Measurements from ENCODE around the gene DPH1.

GRCh38 chr17:2017274-2017941 lies 12.5 kb upstream of the DPH1 start:
- TF ChIP-seq CTCF (IDR thresholded peaks at IDR 0.05; ENCODE audit: low read depth, low read length, missing input control) (no peak), FOXA2 (IDR thresholded peaks at IDR 0.05) (no peak), GABPA (IDR thresholded peaks at IDR 0.05 in 1 of 2, conservative IDR thresholded peaks at IDR 0.05 in 1 of 2) (no peak)

All from liver (tissue), 3 donors.